ENCODE results near the gene PDK2. TPM values are rescaled to one million over a fixed set of nuclear protein-coding genes. Genes with fewer than 3 reads are reported as not detected.

PDK2 gene
- total RNA-seq, 4 donors from 2014 or later, result 42.2 to 72.7 (median 50.7) TPM

DNA sequence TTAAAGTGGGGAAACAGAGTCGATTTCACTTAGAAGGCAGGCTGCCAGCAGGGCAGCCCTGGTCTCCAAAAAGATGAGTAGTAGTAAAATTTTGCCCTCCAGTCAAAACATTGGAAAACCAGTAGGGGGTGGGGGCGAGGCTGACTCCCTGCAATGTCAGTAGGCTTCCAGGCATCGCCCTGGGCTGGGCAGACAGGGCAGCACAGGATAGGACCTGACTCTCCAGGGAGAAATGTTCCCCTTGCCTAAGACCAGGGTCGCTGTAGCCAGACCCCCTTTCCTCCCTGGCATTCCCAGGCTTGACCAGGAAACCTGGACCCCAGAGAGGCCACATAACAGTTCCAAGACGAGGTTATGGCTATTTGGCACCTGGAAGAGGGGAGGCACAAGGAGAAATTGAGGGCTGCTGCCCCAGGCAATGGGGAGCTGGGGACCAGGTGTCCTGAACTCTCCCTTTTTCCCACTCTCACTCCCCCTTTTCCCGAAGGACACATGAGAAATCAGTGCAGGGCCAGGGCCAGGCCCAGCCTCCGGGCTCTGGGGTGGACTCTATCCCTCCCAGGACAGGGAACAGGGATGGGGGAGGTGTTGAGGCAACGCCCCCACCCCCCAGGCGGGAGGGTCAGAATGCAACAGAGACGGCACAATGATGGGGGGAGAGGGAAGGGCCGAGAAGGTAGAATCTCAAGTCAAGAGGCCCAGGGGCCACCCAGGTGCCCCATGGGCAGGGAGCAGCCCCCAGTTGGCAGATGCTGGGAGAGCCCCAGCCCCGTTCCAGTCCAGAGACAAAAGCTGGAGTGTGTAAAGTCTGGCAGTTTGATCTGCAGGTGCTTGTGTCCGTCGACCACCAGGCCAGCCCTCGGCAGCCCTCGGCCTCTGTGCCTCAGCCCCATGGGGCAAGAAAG, 39.3 kb downstream of the PDK2 start:
- TF ChIP-seq, protein P1, sequence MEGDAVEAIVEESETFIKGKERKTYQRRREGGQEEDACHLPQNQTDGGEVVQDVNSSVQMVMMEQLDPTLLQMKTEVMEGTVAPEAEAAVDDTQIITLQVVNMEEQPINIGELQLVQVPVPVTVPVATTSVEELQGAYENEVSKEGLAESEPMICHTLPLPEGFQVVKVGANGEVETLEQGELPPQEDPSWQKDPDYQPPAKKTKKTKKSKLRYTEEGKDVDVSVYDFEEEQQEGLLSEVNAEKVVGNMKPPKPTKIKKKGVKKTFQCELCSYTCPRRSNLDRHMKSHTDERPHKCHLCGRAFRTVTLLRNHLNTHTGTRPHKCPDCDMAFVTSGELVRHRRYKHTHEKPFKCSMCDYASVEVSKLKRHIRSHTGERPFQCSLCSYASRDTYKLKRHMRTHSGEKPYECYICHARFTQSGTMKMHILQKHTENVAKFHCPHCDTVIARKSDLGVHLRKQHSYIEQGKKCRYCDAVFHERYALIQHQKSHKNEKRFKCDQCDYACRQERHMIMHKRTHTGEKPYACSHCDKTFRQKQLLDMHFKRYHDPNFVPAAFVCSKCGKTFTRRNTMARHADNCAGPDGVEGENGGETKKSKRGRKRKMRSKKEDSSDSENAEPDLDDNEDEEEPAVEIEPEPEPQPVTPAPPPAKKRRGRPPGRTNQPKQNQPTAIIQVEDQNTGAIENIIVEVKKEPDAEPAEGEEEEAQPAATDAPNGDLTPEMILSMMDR (IDR thresholded peaks at IDR 0.05), result no peak
- no peak for ATAC-seq (ENCODE audit: low FRiP score)

DNA sequence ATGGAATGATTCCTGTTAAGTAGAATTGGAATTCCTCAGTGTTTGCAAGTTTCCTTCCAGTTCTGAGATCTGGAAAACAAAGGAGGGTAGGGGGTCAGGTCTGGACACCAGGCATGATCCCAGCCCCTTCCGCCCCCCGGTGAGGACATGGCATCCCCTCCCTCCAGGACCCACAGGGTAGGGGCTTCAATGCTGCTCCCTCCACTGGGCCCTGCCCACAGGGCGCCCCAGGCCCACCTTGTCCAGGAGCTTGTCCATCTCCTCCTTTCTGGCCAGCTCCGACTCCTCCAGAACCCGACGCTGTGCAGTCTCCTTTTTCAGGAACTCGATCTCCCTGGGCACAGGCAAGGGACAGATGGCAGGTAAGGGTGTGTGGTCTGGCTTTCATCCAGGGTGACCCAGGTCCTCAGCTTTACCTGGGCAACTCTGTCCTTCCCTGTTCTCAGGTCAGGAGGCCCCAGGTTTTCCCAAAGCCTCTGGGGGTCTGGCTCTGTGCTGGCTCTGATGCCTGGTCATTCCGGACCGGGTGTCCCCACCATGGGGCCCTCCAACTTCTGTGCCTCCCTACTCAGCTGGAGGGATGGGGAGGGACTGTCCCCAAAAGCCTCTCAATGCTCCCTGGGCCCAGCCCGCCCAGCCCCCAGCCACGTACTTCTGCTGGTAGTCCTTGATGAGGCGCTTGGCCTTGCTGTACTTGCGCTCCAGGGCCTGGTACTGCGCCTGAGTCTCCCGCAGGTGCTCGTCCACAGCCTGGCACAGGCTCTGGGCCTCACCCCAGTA, 40.4 kb downstream of the PDK2 start:
- no peak for ATAC-seq (ENCODE audit: low FRiP score)
- TF ChIP-seq, protein P1 (IDR thresholded peaks at IDR 0.05), result no peak
- DNase-seq (ENCODE audit: low spot score), result no peak

More for the DNA sequence above, 39.3 kb downstream of the PDK2 start:
- no peak for DNase-seq (ENCODE audit: low spot score)

DNA sequence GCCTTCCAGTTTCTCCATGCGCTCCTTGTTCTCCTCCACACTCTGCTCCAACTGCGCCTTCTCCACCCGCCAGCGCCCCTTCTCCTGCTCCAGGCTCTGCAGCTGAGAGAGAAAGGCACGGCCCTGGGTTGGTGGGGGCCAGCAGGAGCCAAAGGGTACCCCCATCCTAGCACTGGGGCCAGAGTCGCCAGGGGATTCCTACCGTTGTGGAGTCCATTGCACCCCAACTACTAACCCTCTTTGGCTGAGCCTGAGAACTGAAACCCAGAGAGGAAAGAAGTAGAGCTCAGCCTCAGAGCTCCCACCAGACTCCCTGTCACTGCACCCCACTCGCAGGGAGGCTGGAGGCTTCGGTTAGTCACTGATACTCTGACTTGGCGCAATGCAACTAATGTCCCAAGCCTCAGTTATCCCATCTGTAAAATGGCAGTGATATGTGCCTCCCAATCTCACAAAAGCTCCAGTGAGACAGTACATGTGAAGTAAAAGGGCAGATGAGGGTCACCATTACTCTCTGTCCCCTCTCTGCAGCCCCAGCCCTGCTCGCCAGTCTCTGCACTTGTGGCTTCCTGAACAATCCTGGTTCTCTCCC, 41.0 kb downstream of the PDK2 start:
- ATAC-seq (ENCODE audit: low FRiP score) (no peak), DNase-seq (ENCODE audit: low spot score) (no peak)
- TF ChIP-seq, protein P1 (IDR thresholded peaks at IDR 0.05), result no peak

DNA sequence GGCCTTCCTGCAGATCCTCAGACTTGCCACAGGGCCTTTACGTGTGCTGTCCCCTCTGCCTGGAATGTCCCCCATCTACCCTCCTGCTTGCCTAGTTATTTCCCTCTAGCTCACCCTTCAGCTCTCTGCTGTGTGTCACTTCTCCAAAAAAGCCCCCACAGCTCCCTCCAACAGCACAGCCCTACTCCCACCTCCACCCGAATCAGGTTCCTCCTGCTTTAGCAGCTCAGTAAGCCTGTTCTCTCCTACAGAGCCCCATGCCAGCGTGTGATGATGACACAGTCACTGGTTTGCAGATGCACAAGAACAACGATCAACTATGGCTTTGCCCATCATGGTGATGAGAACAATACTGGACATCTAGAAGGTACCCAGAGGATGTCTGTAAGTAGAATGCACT, 41.9 kb downstream of the PDK2 start:
- DNase-seq (ENCODE audit: low spot score) (no peak), ATAC-seq (ENCODE audit: low FRiP score) (no peak)
- TF ChIP-seq, protein P1 (IDR thresholded peaks at IDR 0.05), result no peak

DNA sequence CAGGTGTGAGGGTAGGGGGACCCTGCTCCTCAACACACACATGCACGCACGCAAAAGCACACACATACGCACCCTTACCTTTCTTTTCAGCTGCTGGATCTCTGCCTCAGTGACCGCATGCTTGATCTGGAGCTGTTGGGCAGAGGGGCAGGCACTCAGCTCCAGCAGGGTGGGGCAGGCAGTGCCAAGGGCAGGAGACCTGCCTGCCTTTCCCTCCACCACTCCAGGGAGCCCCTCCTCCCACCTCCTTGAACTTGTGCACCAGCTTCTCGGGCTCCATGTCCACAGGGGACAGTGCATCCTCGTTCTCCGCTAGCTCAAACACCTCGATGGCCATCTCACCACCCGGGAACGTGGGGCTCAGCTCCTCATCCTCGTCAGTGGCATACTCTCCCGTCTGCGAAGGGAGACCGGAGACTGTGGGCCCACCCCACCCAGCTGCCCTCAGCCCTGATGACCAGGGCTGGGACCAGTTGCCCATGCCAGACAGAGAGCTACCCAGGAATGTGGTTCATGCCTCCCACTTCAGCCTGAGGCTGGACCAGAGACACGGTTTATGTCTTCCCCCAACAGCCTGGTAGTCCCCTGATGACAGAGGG, 44.1 kb downstream of the PDK2 start:
- TF ChIP-seq, protein P1 (IDR thresholded peaks at IDR 0.05), result no peak
- ATAC-seq (ENCODE audit: low FRiP score) (no peak), DNase-seq (ENCODE audit: low spot score) (no peak)

DNA sequence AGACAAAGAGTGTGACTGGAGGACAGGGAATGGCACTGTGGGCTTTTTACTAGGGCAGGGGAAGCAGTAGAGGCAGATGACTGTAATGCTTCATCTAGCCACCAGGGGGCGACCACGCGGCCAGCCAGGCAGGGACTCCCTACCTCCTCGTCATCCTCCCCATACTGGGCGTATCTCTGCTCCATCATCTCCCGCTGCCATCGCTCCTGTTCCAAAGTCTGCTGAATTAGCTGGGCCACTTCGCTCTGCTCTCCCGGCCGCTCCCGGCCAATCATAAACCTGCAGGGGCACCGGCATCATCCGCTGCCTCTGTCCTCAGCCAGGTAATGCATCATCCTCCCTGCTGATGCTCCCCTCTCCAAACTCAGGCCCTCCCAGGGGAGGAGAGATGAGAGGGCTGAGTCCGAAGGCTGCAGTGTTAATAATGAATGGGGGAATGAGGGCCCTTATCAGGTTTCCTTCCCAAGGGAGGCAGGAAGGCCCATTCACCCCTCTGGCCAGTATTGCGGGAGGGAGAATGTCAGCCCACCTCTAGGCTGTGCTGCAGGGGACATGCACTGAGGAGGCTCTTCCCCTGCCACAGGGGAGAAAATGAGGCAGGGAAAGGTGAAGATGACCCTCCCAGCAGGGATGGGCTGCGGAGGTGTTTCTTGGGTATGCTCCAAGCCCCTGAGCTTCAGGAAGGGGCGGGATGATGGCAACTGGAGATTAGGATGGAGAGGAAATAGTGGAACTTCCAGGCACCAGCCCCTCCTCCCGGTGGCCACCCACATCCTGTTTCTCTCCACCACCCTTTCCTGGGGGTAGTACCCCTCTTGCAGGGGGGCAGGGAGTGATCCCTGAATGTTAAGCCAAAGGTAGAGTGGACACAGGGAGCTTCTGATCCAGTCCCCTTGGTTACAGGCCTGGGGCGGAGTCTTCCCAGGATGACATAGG, 45.1 kb downstream of the PDK2 start:
- DNase-seq (ENCODE audit: low spot score), result peak; percentile 67
- peak; percentile 60 for ATAC-seq (ENCODE audit: low FRiP score)
- TF ChIP-seq, protein P1 (IDR thresholded peaks at IDR 0.05), result peak in 2 of 3 donors; percentile 93 to 98
